Measurements from ENCODE around the gene HNRNPR.

DNA sequence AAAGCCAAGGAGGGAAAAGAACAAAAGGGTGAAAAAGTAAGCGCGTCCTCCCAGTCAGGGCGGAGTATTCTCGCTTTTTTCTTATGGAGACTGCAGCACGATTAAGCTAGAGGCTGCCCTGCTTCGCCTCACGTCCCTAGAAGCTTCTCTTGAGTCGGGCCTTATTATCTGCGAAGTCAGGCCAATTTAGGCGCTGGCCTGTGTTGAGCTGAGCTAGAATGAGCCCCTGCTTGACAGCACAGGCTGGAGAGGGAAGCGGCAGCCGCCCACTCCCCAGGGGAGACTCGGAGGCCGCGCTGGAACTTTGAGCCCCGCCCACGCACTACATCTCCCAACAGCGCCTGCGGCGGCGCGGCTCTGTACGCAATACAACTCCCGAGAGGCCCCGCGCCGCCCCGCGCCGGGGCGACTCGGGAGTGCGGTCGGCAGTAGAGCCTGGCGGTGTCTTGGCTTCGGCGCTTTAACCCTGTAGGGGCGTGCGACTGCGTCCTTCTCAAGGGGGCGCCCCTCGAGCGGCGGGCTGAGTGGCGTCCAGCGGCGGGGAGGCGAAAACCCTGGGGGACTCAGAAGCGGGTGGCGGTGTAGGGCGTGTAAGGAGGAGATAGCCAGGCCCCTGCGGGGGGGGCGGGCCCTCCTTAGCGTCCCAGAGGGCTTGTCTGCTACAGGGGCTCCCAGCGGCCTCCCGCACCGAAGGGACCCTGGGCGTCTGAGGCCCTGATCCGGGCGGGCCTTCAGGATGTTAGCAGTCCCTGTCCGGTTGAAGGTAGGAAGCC is 24.7 kb upstream of the HNRNPR start:
- TF ChIP-seq HDGF (IDR thresholded peaks at IDR 0.05) (no peak), ZNF589 (CRISPR knock-in tag; IDR thresholded peaks at IDR 0.05; ENCODE audit: low read depth) (no peak), NFYB (IDR thresholded peaks at IDR 0.05; ENCODE audit: extremely low read depth, insufficient read length) (no peak), CTCF (IDR thresholded peaks at IDR 0.05 in 2 of 3, conservative IDR thresholded peaks at IDR 0.05 in 1 of 3; ENCODE audit: insufficient read depth in 2 of 3, low read depth in 1 of 3, low read length in 3 of 3) (peak; percentile 58 to 86 (median 78); a peak in 5 of 6 replicates), MAX (CRISPR knock-in tag; IDR thresholded peaks at IDR 0.05) (peak; percentile 71), EP300 (IDR thresholded peaks at IDR 0.05; ENCODE audit: low read length) (0 out of 2 replicates have a peak, but pooled peaks have one; percentile 3), SIX5 (IDR thresholded peaks at IDR 0.05; ENCODE audit: borderline replicate concordance in 1 of 2, insufficient read depth in 1 of 2, low read depth in 1 of 2, low read length in 2 of 2) (peak; percentile 96 to 97), NR1H2 (CRISPR knock-in tag; IDR thresholded peaks at IDR 0.05) (peak; percentile 81; the same call in 1 of the 2 replicates)

Data from K562 (cell line).